Measurements from ENCODE around the gene ATPAF1.

The ATPAF1 gene

GRCh38 chr1:46647611-46648010 is 20.6 kb downstream of the ATPAF1 start:
- H3K36me3 ChIP-seq (ENCODE audit: insufficient read depth, low read length): peaks cover 8% of the 10 kb centered on the region
- no peaks in the 10 kb centered on the region for H3K4me1 ChIP-seq (ENCODE audit: insufficient read depth, low read length)
- no peaks in the 10 kb centered on the region for H3K9me3 ChIP-seq (ENCODE audit: control insufficient read depth, insufficient read depth, low read length)
- H3K9ac ChIP-seq (ENCODE audit: low read depth, low read length): no peak overlapping the region

DNA sequence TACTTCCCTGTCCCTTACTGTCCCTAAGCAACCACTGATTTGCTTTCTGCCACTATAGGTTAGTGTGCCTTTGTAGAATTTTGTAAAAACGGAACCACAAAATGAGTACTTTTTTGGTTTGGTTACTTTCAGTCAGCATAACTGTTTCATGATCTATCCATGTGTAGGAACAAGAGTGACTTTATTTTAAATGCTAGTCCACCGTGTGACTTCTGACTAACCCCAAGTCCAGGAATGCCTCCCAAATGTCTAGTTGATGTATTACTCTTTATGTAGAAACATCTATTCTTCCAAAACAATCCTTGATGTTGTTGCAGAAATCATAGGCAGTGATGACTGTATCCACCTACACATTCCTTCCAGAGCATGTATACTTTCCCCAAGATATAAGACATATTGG is 21.3 kb downstream of the ATPAF1 start:
- no peaks in the 10 kb centered on the region for H3K4me1 ChIP-seq (ENCODE audit: insufficient read depth, low read length)
- H3K9ac ChIP-seq (ENCODE audit: low read depth, low read length): no peak overlapping the region
- H3K36me3 ChIP-seq (ENCODE audit: insufficient read depth, low read length): peaks cover 8% of the 10 kb centered on the region
- H3K9me3 ChIP-seq (ENCODE audit: control insufficient read depth, insufficient read depth, low read length): no peaks in the 10 kb centered on the region

DNA sequence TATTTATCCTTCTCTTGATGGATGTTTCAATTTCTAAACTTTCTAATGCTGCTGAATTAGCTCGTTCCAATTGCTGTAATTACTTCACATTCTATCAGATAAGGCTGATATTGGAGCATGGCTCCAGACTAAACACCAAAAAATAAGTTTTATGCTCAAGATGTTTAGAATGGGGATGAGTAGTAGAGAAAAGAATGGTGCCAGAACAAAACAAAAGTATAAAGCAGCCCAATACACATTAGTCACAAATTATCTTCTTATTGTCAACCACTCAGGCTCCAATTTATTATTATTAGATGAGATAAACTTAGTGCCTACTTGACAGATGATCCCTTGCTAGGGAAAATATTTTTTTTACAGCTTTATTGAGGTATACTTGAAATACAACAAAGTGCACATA is 21.8 kb downstream of the ATPAF1 start:
- H3K4me1 ChIP-seq (ENCODE audit: insufficient read depth, low read length): no peaks in the 10 kb centered on the region
- H3K9me3 ChIP-seq (ENCODE audit: control insufficient read depth, insufficient read depth, low read length): no peaks in the 10 kb centered on the region
- H3K9ac ChIP-seq (ENCODE audit: low read depth, low read length): no peak overlapping the region
- H3K36me3 ChIP-seq (ENCODE audit: insufficient read depth, low read length): peaks cover 8% of the 10 kb centered on the region

DNA sequence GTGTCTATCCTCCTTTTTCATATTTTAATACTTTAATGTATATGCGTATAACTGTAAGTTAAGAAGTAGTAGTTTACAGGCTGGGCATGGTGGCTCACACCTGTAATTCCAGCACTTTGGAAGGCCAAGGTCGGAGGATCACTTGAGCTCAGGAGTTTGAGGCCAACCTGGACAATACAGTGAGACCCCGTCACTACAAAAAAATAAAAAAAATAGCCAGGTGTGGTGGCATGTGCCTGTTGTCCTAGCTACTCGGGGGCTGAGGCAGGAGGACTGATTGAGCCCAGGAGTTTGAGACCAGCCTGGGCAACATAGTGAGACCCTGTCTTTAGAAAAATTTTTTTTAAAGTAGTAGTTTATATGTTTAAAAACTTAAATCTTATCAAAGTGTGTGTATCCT is 22.3 kb downstream of the ATPAF1 start:
- Histone ChIP-seq H3K4me1 (ENCODE audit: insufficient read depth, low read length) (no peaks in the 10 kb centered on the region), H3K36me3 (ENCODE audit: insufficient read depth, low read length) (peaks cover 8% of the 10 kb centered on the region), H3K9ac (ENCODE audit: low read depth, low read length) (no peak overlapping the region), H3K9me3 (ENCODE audit: control insufficient read depth, insufficient read depth, low read length) (no peaks in the 10 kb centered on the region)

DNA sequence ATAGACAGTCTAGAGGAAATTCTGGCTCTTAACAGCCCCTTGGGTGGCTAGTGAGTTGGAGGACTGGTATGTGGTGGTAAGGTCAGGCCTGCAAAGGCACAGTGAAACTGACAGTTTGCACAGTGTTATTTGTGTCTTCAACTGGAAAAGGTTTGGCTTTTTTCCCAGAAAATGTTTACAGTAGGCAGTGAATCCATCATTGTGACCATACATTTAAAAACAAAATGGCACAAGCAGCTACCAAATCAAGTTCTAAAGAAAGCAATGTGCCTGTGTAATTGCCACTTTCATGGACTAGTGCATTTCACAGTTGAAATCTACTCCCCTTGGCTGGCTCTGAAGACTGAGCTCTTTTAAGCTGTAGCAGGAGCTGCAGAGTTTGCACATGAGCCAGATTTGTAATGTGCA is 24.8 kb downstream of the ATPAF1 start:
- Histone ChIP-seq H3K4me1 (ENCODE audit: insufficient read depth, low read length) (no peaks in the 10 kb centered on the region), H3K36me3 (ENCODE audit: insufficient read depth, low read length) (no peaks in the 10 kb centered on the region; the same call in 1 of the 2 replicates), H3K9ac (ENCODE audit: low read depth, low read length) (no peak overlapping the region), H3K9me3 (ENCODE audit: control insufficient read depth, insufficient read depth, low read length) (no peaks in the 10 kb centered on the region)

DNA sequence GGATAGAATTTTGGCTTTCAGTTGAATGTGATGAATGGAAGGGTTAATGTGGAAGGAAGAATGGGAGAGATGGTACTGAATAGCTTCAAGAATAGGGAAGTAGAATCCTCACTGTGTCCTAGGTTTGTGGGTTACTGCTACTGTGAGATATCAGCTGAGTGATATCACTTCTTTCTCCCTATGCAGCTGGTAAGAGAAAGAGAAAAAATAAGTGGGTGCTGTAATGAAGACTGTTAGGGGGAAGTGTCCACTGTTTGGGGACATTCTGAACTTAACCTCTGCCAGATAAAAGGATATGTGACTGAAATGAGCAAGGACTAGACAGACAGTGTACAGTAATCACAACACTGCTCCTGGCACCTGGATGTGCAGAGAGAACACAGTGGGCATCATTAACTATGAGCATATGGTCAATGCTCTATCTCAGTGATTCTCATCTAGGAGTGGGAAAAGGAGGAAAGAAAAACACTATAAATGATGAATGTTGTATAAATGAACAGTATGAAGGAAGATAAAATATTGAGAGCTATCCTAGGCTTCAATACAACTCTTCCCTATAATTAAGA is 26.0 kb downstream of the ATPAF1 start:
- no peaks in the 10 kb centered on the region for H3K9me3 ChIP-seq (ENCODE audit: control insufficient read depth, insufficient read depth, low read length)
- H3K4me1 ChIP-seq (ENCODE audit: insufficient read depth, low read length): no peaks in the 10 kb centered on the region
- peaks cover 3% of the 10 kb centered on the region; the same call in 1 of the 2 replicates for H3K36me3 ChIP-seq (ENCODE audit: insufficient read depth, low read length)

GRCh38 chr1:46639547-46639946 is 28.6 kb downstream of the ATPAF1 start:
- Histone ChIP-seq H3K9ac (ENCODE audit: low read depth, low read length) (no peak overlapping the region), H3K36me3 (ENCODE audit: insufficient read depth, low read length) (peaks cover 10% of the 10 kb centered on the region; the same call in 1 of the 2 replicates), H3K9me3 (ENCODE audit: control insufficient read depth, insufficient read depth, low read length) (no peaks in the 10 kb centered on the region), H3K4me1 (ENCODE audit: insufficient read depth, low read length) (no peaks in the 10 kb centered on the region)

More for the DNA sequence above, 26.0 kb downstream of the ATPAF1 start:
- no peak overlapping the region for H3K9ac ChIP-seq (ENCODE audit: low read depth, low read length)

DNA sequence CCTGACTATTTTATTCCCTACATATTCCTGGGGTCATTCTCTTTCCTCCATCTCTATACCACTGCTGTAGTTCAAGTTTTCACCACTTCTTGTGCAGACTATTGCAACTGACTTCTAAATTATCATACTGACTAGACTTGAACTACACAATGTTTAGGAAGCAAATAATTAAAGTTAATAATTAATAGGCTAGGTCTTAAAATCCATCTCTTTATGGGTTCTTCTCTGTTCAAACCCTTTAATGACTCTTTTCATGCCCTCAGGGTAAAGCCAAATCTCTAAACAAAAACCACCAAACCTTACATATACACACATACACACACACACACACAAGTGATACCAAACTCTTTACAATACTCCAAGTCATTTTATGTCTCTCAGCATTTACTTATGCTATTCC is 29.2 kb downstream of the ATPAF1 start:
- Histone ChIP-seq H3K36me3 (ENCODE audit: insufficient read depth, low read length) (peaks cover 10% of the 10 kb centered on the region; the same call in 1 of the 2 replicates), H3K9me3 (ENCODE audit: control insufficient read depth, insufficient read depth, low read length) (no peaks in the 10 kb centered on the region), H3K9ac (ENCODE audit: low read depth, low read length) (no peak overlapping the region), H3K4me1 (ENCODE audit: insufficient read depth, low read length) (no peaks in the 10 kb centered on the region)

DNA sequence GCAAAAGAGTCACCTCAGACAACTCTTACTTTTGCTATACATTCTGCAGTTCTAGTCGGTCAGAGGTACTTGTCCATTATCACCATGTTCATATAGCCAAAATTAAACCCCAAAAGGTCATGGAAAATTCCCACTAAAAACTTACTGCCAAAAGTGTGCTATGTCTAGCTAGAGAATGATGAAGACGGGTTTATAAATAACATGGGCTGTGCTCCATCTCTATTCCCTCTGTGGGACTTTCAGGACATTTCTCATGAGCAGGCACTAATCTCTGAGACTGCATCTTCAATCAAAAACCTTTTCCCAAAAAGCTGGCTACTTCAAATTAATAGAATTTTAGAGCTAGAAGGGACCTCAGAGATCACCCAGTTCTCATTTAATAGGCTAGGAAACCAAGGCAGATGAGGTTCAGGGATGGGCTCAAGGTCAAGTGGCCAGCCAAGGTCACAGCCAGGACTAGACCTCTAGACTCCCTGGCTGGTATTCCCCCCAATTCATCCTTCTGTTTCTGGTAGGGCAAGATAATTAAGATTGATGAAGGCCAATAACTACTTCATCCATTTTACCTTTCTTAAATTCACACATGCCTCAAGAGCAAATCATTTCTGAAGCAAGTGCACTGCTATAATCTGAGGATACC is 30.6 kb downstream of the ATPAF1 start:
- no peaks in the 10 kb centered on the region for H3K9me3 ChIP-seq (ENCODE audit: control insufficient read depth, insufficient read depth, low read length)
- H3K4me1 ChIP-seq (ENCODE audit: insufficient read depth, low read length): no peaks in the 10 kb centered on the region
- H3K36me3 ChIP-seq (ENCODE audit: insufficient read depth, low read length): peaks cover 10% of the 10 kb centered on the region; the same call in 1 of the 2 replicates
- no peak overlapping the region for H3K9ac ChIP-seq (ENCODE audit: low read depth, low read length)

DNA sequence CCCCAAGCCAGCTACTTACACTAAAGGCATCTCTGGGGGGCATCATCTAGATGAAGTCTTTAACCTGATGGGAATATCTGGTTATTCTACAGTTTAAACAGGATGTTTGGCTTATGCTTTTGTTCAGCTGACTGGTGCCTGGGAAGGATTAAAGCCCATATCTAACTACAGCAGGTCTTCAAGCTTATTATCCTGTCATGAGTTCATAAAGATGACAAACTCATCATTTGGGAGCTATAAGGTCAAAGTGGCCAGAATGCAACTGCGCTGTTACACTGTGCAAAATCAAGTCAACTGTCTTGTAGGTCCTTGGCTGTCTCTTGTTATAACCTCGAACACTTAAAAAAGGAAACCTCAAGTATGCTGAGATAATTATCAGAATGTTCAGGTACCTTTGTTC is 33.0 kb downstream of the ATPAF1 start:
- Histone ChIP-seq H3K9me3 (ENCODE audit: control insufficient read depth, insufficient read depth, low read length) (no peaks in the 10 kb centered on the region), H3K9ac (ENCODE audit: low read depth, low read length) (no peak overlapping the region), H3K4me1 (ENCODE audit: insufficient read depth, low read length) (no peaks in the 10 kb centered on the region), H3K36me3 (ENCODE audit: insufficient read depth, low read length) (peaks cover 10% of the 10 kb centered on the region; the same call in 1 of the 2 replicates)

DNA sequence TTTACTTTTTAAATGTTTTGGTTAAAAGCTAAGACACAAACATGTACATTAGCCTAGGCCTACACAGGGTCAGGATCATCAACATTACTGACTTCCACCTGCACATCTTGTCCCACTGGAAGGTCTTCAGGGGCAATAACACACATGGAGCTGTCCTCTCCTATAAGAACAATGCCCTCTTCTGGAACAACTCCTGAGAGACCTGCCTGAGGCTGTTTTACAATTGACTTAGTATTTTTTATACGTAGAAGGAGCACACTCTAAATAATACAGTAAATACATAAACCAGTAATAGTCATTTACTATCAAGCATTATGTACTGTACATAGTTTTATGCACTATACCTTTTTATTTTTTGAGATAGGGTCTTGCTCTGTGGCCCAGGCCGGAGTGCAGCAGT is 37.4 kb downstream of the ATPAF1 start:
- Histone ChIP-seq H3K36me3 (ENCODE audit: insufficient read depth, low read length) (0 out of 2 replicates have a peak, but pooled peaks cover 7% of the 10 kb centered on the region), H3K9ac (ENCODE audit: low read depth, low read length) (no peak overlapping the region), H3K4me1 (ENCODE audit: insufficient read depth, low read length) (no peaks in the 10 kb centered on the region), H3K9me3 (ENCODE audit: control insufficient read depth, insufficient read depth, low read length) (no peaks in the 10 kb centered on the region)

DNA sequence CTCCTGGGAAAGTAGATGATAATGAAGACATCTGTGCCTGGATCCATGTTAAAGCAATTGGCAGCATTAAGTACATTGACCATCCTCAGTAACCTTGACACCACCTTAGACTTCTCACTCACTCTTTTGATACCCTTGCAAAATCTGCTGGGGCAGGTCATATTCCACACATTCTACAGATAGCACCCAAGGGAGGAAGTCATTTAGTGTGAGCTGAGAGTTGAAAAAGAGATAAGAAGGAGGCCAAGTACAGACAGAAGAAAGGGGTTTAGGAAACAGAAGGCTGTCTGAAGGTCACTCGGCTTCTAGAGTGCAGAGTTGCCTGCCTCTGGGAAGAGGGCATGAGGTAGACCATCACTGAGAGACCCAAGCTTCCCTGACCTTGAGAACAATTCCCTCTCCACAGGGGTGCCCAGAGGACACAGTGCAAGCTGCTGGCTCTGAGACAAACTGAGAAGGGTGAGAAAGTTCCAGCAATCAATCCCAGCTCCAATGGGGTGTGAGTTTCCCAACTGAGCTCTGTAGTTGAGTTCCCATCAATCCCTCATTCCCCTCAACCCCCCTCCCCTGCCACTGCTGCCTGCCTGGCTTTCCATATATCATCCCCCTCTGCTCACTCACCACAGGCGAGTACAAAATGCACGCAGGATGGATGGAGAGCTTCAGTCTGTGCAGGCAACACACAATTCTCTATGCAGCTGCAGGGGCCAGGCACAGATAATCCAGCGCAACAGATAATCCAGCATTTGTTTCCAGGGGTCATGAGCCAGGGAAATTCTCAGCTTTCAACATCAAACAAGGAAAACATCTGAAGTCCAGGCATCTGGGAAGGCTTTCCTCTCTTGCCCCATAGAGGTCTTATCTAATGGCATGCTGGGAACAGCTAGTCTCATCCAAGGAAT is 44.2 kb downstream of the ATPAF1 start:
- Histone ChIP-seq H3K9me3 (ENCODE audit: control insufficient read depth, insufficient read depth, low read length) (no peaks in the 10 kb centered on the region), H3K36me3 (ENCODE audit: insufficient read depth, low read length) (no peaks in the 10 kb centered on the region), H3K9ac (ENCODE audit: low read depth, low read length) (no peak overlapping the region), H3K4me1 (ENCODE audit: insufficient read depth, low read length) (no peaks in the 10 kb centered on the region; the same call in none of the 2 replicates)

DNA sequence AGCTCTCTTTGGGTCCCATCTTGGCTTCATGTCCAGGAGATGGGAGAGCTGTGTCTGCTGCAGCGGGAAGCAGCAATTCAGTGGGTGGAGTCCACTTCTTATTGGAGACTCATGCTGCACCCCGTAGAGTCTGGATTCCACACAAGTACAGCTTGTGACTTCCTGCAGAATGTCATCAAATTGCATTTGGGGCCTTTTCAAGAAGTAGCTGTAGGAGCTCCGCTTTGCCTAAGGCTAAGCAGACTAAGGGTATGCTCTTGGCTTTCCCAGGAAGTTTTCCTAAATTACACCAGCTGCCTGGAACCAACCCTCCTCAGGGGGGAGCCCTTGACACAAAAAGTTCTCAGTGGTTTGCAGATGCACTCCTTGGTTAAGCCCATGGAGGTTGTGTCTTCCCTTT is 45.8 kb downstream of the ATPAF1 start:
- Histone ChIP-seq H3K36me3 (ENCODE audit: insufficient read depth, low read length) (no peaks in the 10 kb centered on the region), H3K4me1 (ENCODE audit: insufficient read depth, low read length) (no peaks in the 10 kb centered on the region; the same call in none of the 2 replicates), H3K9me3 (ENCODE audit: control insufficient read depth, insufficient read depth, low read length) (no peaks in the 10 kb centered on the region), H3K9ac (ENCODE audit: low read depth, low read length) (no peak overlapping the region)

DNA sequence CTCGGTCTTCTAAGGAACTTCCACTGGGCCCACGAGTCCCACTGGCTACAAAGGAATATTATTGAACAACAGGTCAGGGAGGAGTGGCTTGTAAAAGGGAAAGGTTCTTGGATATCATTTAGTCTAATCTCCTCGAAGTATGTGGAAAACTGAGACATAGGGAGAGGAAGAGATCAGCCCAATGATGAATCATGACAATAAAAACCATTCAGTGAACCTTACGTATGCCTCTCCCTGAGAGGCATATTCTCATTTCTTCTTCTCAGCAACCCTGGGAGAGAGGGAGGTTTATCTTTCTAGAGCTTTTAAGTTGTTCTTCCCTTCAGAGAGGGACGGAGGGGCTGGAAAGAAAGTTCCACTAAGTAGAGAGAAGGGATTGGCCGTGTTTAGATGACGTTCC is 46.2 kb downstream of the ATPAF1 start:
- no peaks in the 10 kb centered on the region; the same call in none of the 2 replicates for H3K4me1 ChIP-seq (ENCODE audit: insufficient read depth, low read length)
- H3K36me3 ChIP-seq (ENCODE audit: insufficient read depth, low read length): no peaks in the 10 kb centered on the region
- H3K9me3 ChIP-seq (ENCODE audit: control insufficient read depth, insufficient read depth, low read length): no peaks in the 10 kb centered on the region
- no peak overlapping the region for H3K9ac ChIP-seq (ENCODE audit: low read depth, low read length)

Data from ES-I3 (cell line).